Testis (tissue), 2 donors: Measurements from ENCODE around the gene WDR12.

ENCODE experiments used
- CTCF ChIP-seq, 3 experiments: fragments of 450-650 bp in 2 of 3; fragments of 200-600 bp in 1 of 3; sonication (generic) in 1 of 3; IDR thresholded peaks; one replicate each; pipeline ENCODE4 v1.5.1; 2016 to 2019; ENCODE audit warnings: antibody characterized with exemption in 3 of 3, mild to moderate bottlenecking in 2 of 3, moderate library complexity in 1 of 3
- POLR2A ChIP-seq: fragments of 450-650 bp; IDR thresholded peaks from one replicate; pipeline ENCODE4 v1.6.1; 2017; ENCODE audit warnings: antibody characterized with exemption, mild to moderate bottlenecking, moderate library complexity

DNA sequence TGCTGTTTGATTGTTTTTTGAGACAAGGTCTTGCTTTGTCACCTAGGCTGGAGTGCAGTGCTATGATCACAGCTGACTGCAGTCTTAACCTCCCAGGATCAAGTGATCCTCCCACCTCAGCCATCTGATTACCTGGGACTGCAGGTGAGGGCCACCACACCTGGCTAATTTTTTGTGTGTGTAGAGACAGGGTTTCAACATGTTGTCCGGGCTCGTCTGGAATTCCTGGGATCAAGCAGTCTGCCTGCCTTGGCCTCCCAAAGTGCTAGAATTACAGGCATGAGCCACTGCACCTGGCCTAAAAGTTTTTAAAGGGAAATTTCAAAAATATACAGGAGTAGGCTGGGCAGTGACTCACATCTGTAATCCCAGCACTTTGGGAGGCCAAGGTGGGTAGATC is 23.0 kb upstream of the WDR12 start:
- TF ChIP-seq CTCF (IDR thresholded peaks at IDR 0.05): no peak
- TF ChIP-seq POLR2A: no peak
